Stimulated activated CD4-positive, alpha-beta T cell treated with anti-CD3 and anti-CD28 coated beads, Interleukin-15, amount 100 ng/mL, for 1 hour (primary cell): ENCODE results near the gene MXD1.

ENCODE experiments used
- DNase-seq, 2 donors: peaks; one replicate each; pipeline ENCODE4 v3.0.0-alpha.2; 2020; ENCODE audit warnings: low read depth in 1 of 2, low spot score in 1 of 2

The MXD1 gene

GRCh38 chr2:69933254-69933828, 18.4 kb downstream of the MXD1 start:
- no peak for DNase-seq

- DNase-seq: no peak
Measured at GRCh38 chr2:69933839-69934613, 19.1 kb downstream of the MXD1 start.

- DNase-seq: no peak
Measured at GRCh38 chr2:69934614-69934908, 19.7 kb downstream of the MXD1 start.

GRCh38 chr2:69935011-69935410, 20.1 kb downstream of the MXD1 start:
- DNase-seq: no peak

- DNase-seq: no peak
Measured at GRCh38 chr2:69936906-69937305, 22.0 kb downstream of the MXD1 start.

- no peak for DNase-seq
Measured at GRCh38 chr2:69937968-69938367, 23.1 kb downstream of the MXD1 start.

- no peak for DNase-seq
Measured at GRCh38 chr2:69939722-69940121, 24.8 kb downstream of the MXD1 start.

GRCh38 chr2:69940691-69941090, 25.8 kb downstream of the MXD1 start:
- no peak for DNase-seq

- no peak for DNase-seq
Measured at GRCh38 chr2:69943000-69943842, 28.3 kb downstream of the MXD1 start.

GRCh38 chr2:69943843-69944525, 29.1 kb downstream of the MXD1 start:
- DNase-seq: no peak

- no peak for DNase-seq
Measured at GRCh38 chr2:69944756-69945155, 29.8 kb downstream of the MXD1 start.

- DNase-seq: no peak
Measured at GRCh38 chr2:69945441-69945840, 30.5 kb downstream of the MXD1 start.

GRCh38 chr2:69945941-69946340, 31.0 kb downstream of the MXD1 start:
- DNase-seq: no peak

GRCh38 chr2:69946351-69947324, 31.7 kb downstream of the MXD1 start:
- no peak for DNase-seq

- DNase-seq: no peak
Measured at GRCh38 chr2:69947325-69947931, 32.5 kb downstream of the MXD1 start.

GRCh38 chr2:69948032-69948962, 33.4 kb downstream of the MXD1 start:
- no peak for DNase-seq

GRCh38 chr2:69948963-69949645, 34.2 kb downstream of the MXD1 start:
- no peak for DNase-seq

- DNase-seq: no peak
Measured at GRCh38 chr2:69950241-69950640, 35.3 kb downstream of the MXD1 start.
